ENCODE measurements around the gene EEF1G.
"Not testable (repeated sequence)": the region's sequence is repeated elsewhere in the genome, so short reads cannot be mapped to it uniquely, and the experiment has no call there.

The EEF1G gene, protein sequence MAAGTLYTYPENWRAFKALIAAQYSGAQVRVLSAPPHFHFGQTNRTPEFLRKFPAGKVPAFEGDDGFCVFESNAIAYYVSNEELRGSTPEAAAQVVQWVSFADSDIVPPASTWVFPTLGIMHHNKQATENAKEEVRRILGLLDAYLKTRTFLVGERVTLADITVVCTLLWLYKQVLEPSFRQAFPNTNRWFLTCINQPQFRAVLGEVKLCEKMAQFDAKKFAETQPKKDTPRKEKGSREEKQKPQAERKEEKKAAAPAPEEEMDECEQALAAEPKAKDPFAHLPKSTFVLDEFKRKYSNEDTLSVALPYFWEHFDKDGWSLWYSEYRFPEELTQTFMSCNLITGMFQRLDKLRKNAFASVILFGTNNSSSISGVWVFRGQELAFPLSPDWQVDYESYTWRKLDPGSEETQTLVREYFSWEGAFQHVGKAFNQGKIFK

DNA sequence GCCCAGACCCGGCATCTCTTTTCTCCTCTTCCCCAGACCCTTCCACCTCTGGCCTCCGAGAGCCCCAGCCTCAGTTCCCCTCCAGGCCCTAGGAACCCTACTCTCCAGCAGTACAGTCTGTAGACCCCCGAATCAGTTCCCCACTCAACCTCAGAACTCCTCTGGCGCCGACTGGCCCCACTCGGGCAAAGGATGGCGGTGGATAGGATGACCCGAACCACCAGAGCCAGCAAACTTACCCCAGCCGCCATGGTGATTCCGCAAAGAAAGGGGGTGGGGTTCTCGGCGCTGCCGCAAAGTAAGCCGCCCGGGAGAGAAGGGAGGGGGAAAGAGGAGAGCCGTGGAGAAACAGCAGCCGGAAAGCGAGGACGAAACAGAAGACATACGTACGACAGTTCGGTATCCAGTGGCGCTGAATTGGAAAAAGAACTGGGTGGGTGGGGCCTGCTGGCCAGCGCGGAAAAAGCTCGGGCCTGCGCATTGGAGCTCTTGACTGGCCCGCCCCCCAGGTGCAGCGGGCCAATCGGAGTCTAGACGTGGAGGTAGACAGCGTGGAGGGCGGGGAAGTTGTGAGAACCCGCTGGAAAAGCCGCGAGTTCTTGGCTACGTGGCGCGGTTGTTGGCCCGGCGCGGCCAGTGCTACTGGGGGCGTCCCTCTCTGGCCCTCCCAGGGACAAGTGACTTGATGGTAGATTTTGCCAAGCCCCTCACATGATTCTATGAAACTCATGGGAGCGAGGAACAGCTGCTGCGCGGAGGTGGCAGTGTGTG, at the start of gene EEF1G:
TSS of gene EEF1G (minus strand) at position 300 of the 771 bp plus-strand sequence. CDS start at position 251, 49 bp downstream.
- DNase-seq, result peak; percentile 99

DNA sequence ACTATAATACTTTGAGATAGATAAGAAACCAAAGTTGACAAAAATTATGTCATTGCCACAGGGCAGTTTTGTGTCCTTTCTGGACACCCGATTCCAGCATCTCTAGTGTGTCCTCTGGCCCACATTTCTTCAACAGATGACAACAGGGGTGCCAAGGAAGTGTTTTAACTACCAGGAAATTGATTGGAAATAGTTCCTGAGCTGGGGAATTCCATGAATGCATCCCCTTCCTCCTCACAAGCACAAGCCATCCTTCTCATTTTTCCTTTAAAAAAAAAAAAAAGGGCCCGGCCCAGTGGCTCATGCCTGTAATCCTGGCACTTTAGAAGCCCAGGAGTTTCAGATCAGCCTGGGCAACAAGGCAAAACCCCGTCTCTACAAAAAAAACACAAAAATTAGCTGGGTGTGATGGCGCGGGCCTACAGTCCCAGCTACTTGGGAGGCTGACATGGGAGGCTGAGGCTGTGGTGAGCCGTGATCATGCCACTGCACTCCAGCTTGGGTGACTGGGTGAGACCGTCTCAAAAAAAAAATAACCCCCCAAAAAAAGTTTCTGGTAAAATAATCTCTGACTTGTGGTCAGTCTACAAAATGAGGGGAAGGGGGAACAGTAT, 48.9 kb upstream of the EEF1G start:
- DNase-seq, result no peak

DNA sequence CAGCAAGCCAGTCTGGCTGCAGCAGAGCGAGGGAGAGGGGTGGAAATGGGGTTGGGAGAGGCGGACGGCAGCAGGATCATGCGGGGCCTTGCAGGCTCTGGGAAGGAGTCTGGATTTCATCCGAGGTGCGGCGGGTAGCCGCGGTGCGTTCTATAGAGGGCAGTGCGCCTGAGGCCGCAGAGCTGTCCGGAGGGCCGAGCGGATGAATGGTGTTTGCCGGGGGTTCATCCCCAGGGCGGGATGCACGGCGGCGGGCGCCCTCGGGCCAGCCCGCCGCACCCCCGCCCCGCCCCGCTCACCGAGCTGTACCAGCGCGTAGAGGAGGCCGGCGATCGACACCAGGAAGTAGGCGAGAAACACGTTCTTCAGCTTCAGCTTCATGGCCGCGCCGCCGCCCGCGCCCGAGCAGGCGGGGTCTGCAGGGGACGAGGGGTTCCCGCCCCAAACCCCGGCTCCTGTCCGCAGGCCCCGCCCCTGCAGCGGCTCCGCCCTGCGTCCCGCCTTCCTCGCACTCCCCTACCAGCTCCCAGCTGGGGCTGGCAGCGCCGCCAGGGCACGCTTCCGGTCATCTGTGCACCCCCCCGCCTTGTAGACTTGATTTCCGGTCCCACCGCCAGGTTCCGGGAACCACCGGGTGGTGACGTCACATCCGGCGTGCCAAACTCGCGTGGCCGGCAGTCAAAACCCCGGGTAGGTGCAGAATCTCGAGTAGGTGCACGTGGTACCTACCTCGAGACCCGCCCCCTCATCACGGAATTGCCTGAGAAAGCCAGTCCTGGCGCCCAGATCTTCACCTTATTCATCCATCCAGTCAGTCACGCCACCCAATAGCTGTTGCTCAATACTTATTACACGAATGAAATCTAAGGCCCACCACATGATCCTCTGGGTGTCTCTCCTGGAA, 48.1 kb upstream of the EEF1G start, which contains the start of gene B3GAT3:
TSS of gene B3GAT3 (minus strand) at position 420 of the 904 bp plus-strand sequence. CDS start at position 381, 39 bp downstream.
- DNase-seq, result peak; percentile 94

DNA sequence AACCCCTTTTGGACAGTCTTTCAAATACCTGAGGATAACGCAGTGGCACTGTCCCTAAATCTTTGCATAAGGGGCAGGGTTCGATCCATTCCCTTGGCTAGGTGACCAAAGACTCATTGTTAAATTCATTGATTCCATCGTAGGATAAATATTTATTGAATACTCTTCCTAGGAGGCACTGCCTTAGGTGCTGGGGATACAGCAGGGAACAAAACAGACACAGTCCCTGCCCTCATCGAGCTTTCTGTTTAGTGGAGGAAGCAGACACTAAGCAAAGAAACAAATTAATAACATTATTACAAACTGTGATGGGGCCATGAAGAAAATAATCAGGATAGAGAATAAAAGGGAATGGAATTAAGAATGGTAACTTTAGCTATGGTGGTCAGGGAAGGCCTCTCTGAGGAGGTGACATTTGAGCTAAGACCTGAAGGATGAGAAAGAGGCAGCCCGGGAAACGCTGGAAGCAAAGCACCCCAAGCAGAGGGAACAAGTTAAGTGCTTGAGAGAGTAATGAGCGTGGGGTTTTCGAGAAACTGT, 47.4 kb upstream of the EEF1G start:
- no peak for DNase-seq

DNA sequence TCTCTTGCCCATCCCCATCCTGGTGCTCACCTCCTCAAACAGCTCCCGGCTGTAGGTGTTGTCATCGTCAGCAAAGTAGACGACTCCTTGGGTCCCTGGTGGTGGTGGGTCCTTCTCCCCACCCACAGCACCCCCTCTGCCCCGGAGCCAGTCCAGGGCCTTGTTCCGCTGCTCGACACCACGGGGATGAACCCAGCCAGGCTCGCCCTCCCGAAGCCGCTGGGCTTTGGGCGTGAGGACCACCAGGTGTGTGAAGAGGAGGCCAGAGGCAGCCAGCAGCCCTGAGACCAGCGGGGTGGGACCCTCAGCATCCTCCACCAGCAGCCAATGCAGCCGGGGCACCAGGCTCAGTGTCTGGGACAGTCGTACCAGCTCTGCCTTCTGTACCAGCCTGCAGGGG, 43.3 kb upstream of the EEF1G start:
- not testable (repeated sequence) for DNase-seq

DNA sequence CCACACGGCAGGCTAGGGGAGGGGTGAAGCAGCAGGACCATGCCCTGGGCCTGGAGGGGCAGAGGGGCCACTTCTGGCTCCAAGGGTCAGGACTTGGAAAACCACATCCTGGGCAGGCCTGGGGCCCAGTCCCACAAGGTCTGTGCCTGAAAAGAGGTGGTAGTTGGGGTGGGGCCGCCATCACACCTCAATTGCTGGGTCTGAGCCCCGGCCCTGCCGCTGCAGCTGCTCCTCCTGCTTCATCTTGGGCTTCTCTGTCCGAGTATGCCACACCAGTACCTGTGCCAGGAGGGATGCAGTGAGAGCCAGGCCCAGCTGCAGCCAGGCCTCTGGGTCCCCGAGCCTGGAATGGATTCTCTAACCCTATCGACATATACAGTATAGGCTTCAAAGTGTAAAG, 41.8 kb upstream of the EEF1G start:
- no peak for DNase-seq

DNA sequence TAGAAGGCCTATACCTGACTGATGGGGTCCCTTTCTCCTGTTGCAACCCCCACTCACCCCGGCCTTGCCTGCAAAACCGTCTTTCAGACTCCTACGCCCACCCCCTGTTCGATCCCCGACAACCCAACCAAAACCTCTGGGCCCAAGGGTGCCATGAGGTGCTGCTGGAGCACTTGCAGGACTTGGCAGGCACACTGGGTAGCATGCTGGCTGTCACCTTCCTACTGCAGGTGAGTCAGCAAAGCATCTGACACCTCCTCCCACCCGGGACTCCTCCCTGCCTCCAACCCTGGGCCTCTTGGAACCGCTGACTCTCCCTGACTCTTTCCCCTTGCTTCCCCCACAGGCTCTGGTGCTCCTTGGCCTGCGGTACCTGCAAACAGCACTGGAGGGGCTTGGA, 40.6 kb upstream of the EEF1G start:
- no peak for DNase-seq

DNA sequence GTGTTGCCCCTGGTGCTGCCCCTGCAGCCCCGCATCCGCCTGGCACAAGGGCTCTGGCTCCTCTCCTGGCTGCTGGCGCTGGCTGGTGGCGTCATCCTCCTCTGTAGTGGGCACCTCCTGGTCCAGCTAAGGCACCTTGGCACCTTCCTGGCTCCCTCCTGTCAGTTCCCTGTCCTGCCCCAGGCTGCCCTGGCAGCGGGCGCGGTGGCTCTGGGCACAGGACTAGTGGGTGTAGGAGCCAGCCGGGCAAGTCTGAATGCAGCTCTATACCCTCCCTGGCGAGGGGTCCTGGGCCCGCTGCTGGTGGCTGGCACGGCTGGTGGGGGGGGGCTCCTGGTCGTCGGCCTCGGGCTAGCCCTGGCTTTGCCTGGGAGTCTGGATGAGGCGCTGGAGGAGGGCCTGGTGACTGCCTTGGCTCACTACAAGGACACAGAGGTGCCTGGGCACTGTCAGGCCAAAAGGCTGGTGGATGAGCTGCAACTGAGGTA, 39.6 kb upstream of the EEF1G start:
- DNase-seq, result no peak

DNA sequence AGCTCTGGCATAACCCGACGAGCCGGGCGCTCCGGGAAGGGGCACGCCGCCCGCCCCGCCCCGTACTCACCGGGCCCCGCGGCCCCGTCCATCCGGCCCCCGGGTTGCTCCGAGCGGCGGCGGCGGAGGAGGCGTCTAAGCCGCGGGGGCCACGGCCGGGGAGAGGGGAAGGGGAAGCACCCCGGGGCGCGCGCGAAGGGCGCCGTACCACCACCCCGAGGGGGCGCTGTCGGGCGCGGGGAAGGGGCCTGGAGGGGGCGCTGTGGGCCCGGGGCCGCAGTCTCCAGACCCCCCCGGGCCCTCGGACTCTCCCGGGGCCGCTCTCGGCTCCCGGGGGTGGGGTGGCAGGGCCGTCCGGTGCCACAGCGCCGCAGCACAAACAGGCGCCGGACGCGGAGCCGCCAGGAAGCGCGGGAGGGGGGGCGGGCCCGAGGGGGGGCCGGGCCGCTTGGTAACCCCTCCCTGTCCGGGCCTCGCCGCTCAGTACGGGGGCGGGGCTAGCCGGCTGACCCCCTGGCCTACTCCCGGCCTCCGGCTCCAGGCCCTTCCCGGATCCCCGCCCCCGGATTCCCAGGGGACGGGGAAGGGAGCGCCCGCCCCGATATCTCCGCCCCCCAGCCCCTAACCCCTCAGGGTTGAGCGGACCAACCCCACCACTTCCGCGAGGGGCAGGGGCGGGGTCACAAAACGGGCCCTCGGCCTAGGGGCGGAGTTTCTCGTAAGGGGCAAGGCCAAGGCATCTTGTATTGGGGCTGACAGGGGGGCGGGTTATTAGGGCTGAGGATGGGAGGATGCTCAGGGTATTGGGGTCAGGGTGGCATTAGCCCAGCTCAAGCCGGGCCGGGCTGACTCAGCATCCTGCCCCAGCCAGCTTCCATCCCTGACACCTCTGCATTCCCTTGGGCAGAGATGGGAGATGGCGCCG, 38.9 kb upstream of the EEF1G start, which contains the start of the genes EML3 and ROM1:
TSS of gene EML3 (minus strand) at position 410 of the 925 bp plus-strand sequence. CDS start at position 92, 318 bp downstream.
TSS of gene ROM1 (plus strand) at position 892 of the 925 bp plus-strand sequence. CDS start at position 917, 25 bp downstream.
- DNase-seq, result peak; percentile 86

DNA sequence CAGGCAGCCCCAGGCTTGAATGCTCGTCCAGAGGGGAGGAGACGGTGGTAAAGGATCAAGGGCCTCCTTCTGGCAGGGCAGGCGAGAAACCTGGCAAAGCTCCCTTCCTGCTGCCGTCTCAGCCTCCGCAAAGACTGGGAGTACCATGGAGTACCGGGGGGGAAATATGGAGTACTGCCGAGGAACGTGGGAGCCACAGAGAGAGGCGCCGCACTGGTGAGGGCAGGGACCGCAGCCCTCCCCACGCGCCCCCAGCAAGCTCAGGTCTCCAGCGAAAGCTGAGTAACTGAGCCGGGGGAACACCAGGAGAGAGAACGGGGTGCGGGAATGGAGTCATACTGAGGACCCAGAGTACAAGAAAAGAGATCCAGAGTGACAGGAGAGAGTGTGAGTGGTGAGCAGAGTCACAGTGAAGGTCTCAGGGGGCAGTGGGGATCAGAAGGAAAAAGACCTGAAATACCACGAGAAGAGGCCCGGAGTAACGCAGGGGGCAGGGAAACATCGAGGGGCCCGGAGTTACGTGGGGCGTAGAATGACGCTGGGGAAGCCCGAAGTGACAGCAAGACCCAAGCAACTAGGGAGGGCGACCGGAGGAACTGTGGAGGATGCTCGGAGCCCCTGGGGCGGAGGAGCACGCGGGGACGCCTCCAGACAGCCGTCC, 38.1 kb upstream of the EEF1G start:
- DNase-seq, result no peak

DNA sequence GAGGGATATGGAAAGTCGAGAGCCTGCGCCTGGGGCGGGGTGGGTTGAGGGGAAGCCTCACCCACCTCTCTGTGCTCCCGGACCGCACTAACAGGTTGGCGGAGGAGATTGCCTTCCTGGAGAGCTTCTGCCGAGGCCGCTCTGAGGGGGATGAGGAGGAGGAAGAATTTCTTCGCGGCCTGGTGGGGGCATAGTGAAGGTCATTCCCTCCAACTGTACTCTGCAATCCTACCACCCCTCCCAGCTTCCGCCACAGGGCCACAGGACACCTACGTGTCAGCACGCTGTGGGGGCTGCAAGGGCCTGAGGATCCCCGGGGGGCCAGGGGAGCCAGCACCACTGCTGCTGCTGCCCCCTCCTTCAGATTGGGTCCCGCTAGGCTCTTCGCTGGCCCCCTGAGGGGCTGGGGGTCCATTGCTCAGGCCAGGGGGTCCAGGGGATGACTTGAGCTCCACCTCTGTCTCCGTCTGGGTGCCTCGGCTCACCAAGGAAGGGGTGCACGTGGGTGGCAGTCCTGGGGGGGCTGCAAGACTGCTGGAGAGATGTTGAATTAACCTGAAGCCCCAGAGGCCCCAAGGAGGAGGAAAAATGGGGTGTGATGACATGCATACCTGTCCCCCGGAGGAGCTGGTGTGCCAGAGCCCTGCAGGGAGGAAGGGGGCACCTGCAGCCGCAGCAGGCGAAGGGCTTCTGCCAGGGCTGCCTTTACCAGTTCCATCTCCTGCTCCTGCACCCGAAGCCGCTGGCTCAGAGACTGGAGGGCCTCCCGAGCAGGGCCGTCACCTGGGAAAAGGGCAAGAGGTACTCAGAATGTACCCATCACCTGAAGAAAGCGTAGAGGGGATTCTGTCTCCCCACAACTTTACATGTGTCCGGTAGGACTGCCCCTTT, 37.4 kb upstream of the EEF1G start:
- DNase-seq, result no peak

DNA sequence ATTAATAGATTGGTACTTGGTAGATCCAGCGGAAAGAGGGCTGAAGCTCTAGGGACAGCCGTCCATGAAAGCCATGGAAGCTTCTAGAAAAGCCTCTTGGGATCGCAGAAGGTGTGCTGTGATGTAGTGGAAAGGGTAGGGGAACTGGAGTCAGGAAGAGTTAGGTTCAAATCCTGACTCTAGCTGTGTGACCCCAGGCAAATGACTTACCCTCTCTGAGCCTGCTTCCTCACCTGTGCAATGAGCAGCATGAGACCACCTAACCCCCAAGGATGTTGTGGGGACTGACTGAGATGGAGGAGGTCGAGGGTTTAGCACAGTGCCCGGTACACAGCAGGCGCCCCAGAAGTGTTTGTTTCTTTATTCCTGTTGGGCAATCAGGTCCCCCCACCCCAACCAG, 36.7 kb upstream of the EEF1G start:
- DNase-seq, result no peak

DNA sequence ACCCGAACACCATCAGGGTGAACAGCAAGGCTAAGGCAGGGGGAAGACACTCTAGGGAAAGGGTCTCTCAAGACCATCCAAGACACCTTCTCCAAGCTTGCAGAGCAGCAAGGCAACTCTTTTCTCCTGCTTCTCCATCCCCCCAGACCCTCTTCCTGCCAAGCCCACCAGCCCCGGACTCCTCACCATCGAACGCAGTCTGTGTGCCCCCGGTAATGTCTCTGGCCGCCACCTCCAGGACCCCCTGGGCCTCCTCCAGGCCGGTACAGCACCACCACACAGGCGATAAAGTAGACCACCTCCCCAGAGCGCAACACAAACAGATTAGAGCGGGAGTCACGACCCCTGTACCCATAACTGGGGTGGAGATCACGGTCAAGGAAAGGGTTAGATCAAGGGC, 35.1 kb upstream of the EEF1G start:
- no peak for DNase-seq

DNA sequence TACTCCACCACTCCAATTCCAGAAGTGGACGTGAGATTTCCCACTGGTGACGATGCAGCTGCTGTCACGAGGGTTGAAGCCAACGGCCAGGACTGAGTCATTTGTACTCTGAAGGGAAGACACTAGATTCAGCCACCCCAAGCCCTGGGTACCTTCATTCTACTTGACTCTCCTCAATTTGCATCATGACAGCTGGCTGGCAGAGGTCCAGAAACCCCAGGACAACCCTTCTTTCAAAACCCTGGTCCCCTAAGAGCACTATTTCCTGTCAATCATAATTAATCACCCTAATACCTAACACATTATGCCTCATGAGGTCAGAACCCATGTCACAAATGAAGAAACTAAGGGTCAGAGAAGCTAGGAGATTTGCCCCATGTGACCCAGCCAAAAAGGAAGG, 34.0 kb upstream of the EEF1G start:
- no peak for DNase-seq

DNA sequence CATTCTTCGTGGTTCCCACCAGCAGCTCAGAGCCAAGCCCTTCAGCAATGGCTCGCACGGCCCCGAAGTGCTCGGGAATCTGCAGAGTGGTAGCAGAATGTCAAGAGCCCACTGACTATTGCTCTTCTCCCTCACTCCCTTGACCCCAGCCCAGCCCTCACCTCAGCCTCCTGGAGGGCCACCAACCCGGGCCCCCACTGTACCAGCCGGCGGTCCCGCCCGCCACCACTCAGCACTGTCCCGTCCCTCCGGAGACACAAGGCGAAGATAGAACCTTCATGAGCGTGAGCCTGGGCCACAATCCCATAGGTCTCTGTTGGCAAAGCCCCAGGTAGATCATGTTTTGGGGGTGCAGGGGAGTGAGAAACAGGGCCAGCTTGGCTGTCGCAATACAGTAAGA, 32.2 kb upstream of the EEF1G start:
- DNase-seq, result no peak

DNA sequence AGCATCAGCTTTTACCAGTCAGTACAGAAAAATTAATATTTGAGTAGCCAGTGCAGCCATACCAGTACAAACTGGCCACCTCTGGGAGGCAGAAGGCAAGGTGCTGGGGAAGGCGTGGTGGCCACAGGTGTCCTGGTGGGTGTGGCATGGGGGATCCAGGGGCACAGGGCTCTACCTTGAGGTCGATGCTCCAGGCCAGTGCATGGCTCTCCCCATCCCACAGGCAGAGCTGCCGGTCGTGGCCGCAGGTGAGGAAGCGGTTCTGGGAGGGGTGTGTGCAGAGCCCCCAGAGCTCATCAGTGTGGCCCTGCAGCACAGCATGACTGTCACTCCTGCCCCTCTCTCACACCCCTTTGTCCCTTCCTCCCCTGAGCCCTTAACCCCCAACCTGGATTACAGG, 31.8 kb upstream of the EEF1G start:
- DNase-seq, result no peak

DNA sequence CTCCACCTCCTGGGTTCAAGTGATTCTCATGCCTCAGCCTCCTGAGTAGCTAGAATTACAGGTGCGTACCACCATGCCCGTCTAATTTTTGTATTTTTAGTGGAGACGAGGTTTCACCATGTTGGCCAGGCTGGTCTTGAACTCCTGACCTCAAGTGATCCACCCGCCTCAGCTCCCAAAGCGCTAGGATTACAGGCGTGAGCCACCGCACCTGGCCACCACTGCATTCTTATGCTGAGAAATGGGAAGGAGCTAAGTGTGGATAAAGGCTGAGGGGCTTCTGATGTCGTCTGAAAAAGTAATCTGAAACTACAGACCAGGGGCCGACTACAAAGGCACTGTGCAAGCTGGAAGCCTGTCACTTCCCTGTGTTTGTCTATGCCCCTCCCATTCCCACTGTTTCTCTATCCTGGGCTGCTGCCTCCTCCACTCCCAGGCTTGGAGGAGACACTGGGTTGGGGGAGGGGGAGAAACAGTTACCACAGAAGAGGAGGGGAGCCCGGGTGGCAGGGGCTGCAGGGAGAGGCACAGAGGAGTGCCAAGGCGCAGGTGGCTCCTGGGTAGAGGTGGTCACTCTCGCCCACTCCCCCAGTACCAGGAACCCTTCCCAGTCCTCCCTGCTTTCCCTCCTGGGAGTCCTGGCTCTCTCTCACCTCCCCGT, 30.9 kb upstream of the EEF1G start:
- DNase-seq, result no peak

DNA sequence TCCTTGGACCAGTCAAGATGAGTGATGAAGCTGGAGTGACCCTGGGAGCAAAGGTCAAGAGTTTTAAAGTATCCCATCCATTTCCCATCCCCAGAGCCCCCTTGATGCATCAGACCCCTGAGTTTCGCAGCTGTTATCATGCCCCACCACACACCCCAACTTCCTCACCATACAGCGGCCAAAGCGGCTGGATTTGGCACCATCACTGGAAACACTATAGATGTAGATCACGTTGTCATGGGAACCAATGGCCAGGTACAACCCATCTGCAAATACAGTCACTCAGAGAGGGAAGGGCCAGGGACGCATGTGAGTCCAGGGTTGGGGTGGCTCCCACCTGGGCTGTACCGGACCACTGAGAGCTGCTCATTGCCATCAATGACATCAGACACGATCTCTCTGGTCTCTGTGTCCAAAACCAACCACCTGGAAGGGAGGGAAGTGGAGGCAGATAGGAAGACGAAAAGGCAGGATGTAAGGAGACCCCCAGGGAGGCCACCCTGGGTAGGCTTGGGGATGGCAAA, 30.1 kb upstream of the EEF1G start:
- DNase-seq, result no peak
